ENCODE results near the gene GALNT12. TPM values are rescaled to one million over a fixed set of nuclear protein-coding genes. Genes with fewer than 3 reads are reported as not detected.

The GALNT12 gene
- total RNA-seq, 6 experiments from 2014 or later = 0.07 to 0.32 (median 0.15) TPM; not detected in 2

GRCh38 chr9:98842510-98842909 is 35.0 kb downstream of the GALNT12 start:
- H3K4me1 Mint-ChIP-seq (ENCODE audit: low read depth) = no peaks in the 10 kb centered on the region
- TF ChIP-seq, protein P1, sequence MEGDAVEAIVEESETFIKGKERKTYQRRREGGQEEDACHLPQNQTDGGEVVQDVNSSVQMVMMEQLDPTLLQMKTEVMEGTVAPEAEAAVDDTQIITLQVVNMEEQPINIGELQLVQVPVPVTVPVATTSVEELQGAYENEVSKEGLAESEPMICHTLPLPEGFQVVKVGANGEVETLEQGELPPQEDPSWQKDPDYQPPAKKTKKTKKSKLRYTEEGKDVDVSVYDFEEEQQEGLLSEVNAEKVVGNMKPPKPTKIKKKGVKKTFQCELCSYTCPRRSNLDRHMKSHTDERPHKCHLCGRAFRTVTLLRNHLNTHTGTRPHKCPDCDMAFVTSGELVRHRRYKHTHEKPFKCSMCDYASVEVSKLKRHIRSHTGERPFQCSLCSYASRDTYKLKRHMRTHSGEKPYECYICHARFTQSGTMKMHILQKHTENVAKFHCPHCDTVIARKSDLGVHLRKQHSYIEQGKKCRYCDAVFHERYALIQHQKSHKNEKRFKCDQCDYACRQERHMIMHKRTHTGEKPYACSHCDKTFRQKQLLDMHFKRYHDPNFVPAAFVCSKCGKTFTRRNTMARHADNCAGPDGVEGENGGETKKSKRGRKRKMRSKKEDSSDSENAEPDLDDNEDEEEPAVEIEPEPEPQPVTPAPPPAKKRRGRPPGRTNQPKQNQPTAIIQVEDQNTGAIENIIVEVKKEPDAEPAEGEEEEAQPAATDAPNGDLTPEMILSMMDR (IDR thresholded peaks at IDR 0.05) = no peak
- H3K9me3 Mint-ChIP-seq = no peaks in the 10 kb centered on the region
- H3K4me3 Mint-ChIP-seq = no peak overlapping the region
- H3K27ac Mint-ChIP-seq = no peak overlapping the region
- no peaks in the 10 kb centered on the region for H3K36me3 Mint-ChIP-seq (ENCODE audit: low read depth)
- no peak for DNase-seq
- peaks cover 26% of the 10 kb centered on the region for H3K27me3 Mint-ChIP-seq (ENCODE audit: insufficient read depth)

GRCh38 chr9:98846081-98846480 is 38.6 kb downstream of the GALNT12 start:
- Mint-ChIP-seq H3K27me3 (ENCODE audit: insufficient read depth) (peaks cover 10% of the 10 kb centered on the region), H3K4me3 (no peak overlapping the region), H3K27ac (no peak overlapping the region), H3K9me3 (no peaks in the 10 kb centered on the region), H3K4me1 (ENCODE audit: low read depth) (peaks cover 11% of the 10 kb centered on the region), H3K36me3 (ENCODE audit: low read depth) (no peaks in the 10 kb centered on the region)
- DNase-seq = no peak
- TF ChIP-seq, protein P1 (IDR thresholded peaks at IDR 0.05) = no peak

GRCh38 chr9:98846879-98847278 is 39.4 kb downstream of the GALNT12 start:
- DNase-seq = no peak

GRCh38 chr9:98848450-98849149 is 41.1 kb downstream of the GALNT12 start:
- Mint-ChIP-seq H3K27ac (peak overlapping the region; percentile 30), H3K9me3 (no peaks in the 10 kb centered on the region), H3K4me3 (peak overlapping the region; percentile 88), H3K36me3 (ENCODE audit: low read depth) (no peaks in the 10 kb centered on the region), H3K4me1 (ENCODE audit: low read depth) (peaks cover 33% of the 10 kb centered on the region), H3K27me3 (ENCODE audit: insufficient read depth) (peaks cover 9% of the 10 kb centered on the region)
- peak; percentile 79 for DNase-seq
- TF ChIP-seq, protein P1 (IDR thresholded peaks at IDR 0.05) = peak; percentile 94

More at GRCh38 chr9:98846879-98847278, 39.4 kb downstream of the GALNT12 start:
- Mint-ChIP-seq H3K36me3 (ENCODE audit: low read depth) (no peaks in the 10 kb centered on the region), H3K27me3 (ENCODE audit: insufficient read depth) (peaks cover 9% of the 10 kb centered on the region), H3K4me3 (no peak overlapping the region), H3K9me3 (no peaks in the 10 kb centered on the region), H3K4me1 (ENCODE audit: low read depth) (peaks cover 18% of the 10 kb centered on the region), H3K27ac (no peak overlapping the region)
- TF ChIP-seq, protein P1 (IDR thresholded peaks at IDR 0.05) = no peak

DNA sequence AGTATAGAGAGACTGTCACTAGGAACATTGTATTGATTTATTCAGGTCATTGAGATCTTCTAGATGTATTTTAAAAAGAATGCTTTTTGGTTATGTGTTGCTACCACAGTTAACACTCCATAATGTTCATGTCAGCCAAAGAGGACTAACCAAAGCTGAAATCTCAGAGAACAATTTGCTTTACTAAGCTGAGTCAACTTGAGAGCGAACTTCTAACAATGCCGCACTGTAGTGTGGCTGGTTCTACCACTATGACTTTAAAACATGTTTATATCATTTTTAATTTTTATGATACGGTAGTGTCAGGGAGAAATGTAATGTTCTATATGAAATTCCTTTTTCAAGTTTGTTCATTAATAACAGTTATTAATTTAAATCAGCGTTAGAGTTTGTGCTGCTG is 42.1 kb downstream of the GALNT12 start:
- Mint-ChIP-seq H3K4me3 (no peak overlapping the region), H3K27me3 (ENCODE audit: insufficient read depth) (peaks cover 9% of the 10 kb centered on the region), H3K4me1 (ENCODE audit: low read depth) (peaks cover 42% of the 10 kb centered on the region), H3K27ac (no peak overlapping the region), H3K9me3 (no peaks in the 10 kb centered on the region), H3K36me3 (ENCODE audit: low read depth) (no peaks in the 10 kb centered on the region)
- TF ChIP-seq, protein P1 (IDR thresholded peaks at IDR 0.05) = no peak
- no peak for DNase-seq
